ENCODE measurements around the gene PRKAG1.

Gene PRKAG1

GRCh38 chr12:48957141-48958048, 61.2 kb downstream of the PRKAG1 start, which contains the start of gene ARF3:
ARF3 (minus strand) TSS chr12:48957487; CDS start chr12:48941095, 16,392 bp downstream.
- peak within 1 kb of the TSS; percentile 99 for H3K4me2 ChIP-seq
- H3K27ac ChIP-seq = no peak within 1 kb of the TSS; the same call in 1 of the 2 replicates
- no peak for TF ChIP-seq CTCF (conservative IDR thresholded peaks at IDR 0.05; ENCODE audit: low read depth, low read length)
- no peak within 1 kb of the TSS for H3K4me3 ChIP-seq (IDR thresholded peaks at IDR 0.05; ENCODE audit: insufficient read depth, low read depth, low read length)
- H4K20me1 ChIP-seq (ENCODE audit: insufficient read depth) = no peaks in the 10 kb centered on the region
- H3K36me3 ChIP-seq (ENCODE audit: insufficient read depth) = no peaks in the 10 kb centered on the region
- H3K9ac ChIP-seq = peak within 1 kb of the TSS; percentile 53
- no peaks in the 10 kb centered on the region for H3K27me3 ChIP-seq (ENCODE audit: insufficient read depth, low read depth)
- peak within 1 kb of the TSS; percentile 80 for H2AFZ ChIP-seq (ENCODE audit: low read depth)
- peaks cover 46% of the 10 kb centered on the region for H3K79me2 ChIP-seq (ENCODE audit: insufficient read depth, low read depth)
- peaks cover 47% of the 10 kb centered on the region for H3K4me1 ChIP-seq (ENCODE audit: low read depth, poor library complexity, severe bottlenecking)

- peaks cover 49% of the 10 kb centered on the region for H3K4me1 ChIP-seq (ENCODE audit: low read depth, poor library complexity, severe bottlenecking)
- peak overlapping the region; percentile 80 for H2AFZ ChIP-seq (ENCODE audit: low read depth)
- H3K36me3 ChIP-seq (ENCODE audit: insufficient read depth) = no peaks in the 10 kb centered on the region
- H3K27me3 ChIP-seq (ENCODE audit: insufficient read depth, low read depth) = no peaks in the 10 kb centered on the region
- TF ChIP-seq CTCF (conservative IDR thresholded peaks at IDR 0.05; ENCODE audit: low read depth, low read length) = no peak
- H4K20me1 ChIP-seq (ENCODE audit: insufficient read depth) = no peaks in the 10 kb centered on the region
- H3K79me2 ChIP-seq (ENCODE audit: insufficient read depth, low read depth) = peaks cover 51% of the 10 kb centered on the region
- H3K9ac ChIP-seq = peak overlapping the region; percentile 53
- H3K27ac ChIP-seq = no peak overlapping the region
- H3K4me2 ChIP-seq = peak overlapping the region; percentile 99
- H3K4me3 ChIP-seq (IDR thresholded peaks at IDR 0.05; ENCODE audit: insufficient read depth, low read depth, low read length) = no peak overlapping the region
These were observed 62.1 kb downstream of the PRKAG1 start for GRCh38 chr12:48956279-48957140.

- Histone ChIP-seq H3K27ac (no peak overlapping the region), H3K79me2 (ENCODE audit: insufficient read depth, low read depth) (peaks cover 62% of the 10 kb centered on the region), H4K20me1 (ENCODE audit: insufficient read depth) (no peaks in the 10 kb centered on the region), H3K4me2 (no peak overlapping the region; the same call in 1 of the 2 replicates), H3K27me3 (ENCODE audit: insufficient read depth, low read depth) (no peaks in the 10 kb centered on the region), H3K36me3 (ENCODE audit: insufficient read depth) (no peaks in the 10 kb centered on the region), H2AFZ (ENCODE audit: low read depth) (no peak overlapping the region), H3K4me3 (IDR thresholded peaks at IDR 0.05; ENCODE audit: insufficient read depth, low read depth, low read length) (no peak overlapping the region), H3K4me1 (ENCODE audit: low read depth, poor library complexity, severe bottlenecking) (peaks cover 49% of the 10 kb centered on the region), H3K9ac (no peak overlapping the region)
- TF ChIP-seq CTCF (conservative IDR thresholded peaks at IDR 0.05; ENCODE audit: low read depth, low read length) = no peak
These were observed 63.6 kb downstream of the PRKAG1 start for GRCh38 chr12:48954841-48955501.

GRCh38 chr12:48954061-48954460, 64.5 kb downstream of the PRKAG1 start:
- Histone ChIP-seq H3K4me1 (ENCODE audit: low read depth, poor library complexity, severe bottlenecking) (peaks cover 49% of the 10 kb centered on the region), H3K9ac (no peak overlapping the region), H3K27ac (no peak overlapping the region), H2AFZ (ENCODE audit: low read depth) (no peak overlapping the region), H3K79me2 (ENCODE audit: insufficient read depth, low read depth) (peaks cover 71% of the 10 kb centered on the region), H3K27me3 (ENCODE audit: insufficient read depth, low read depth) (no peaks in the 10 kb centered on the region), H3K36me3 (ENCODE audit: insufficient read depth) (no peaks in the 10 kb centered on the region), H3K4me2 (no peak overlapping the region), H4K20me1 (ENCODE audit: insufficient read depth) (no peaks in the 10 kb centered on the region), H3K4me3 (IDR thresholded peaks at IDR 0.05; ENCODE audit: insufficient read depth, low read depth, low read length) (no peak overlapping the region)
- no peak for TF ChIP-seq CTCF (conservative IDR thresholded peaks at IDR 0.05; ENCODE audit: low read depth, low read length)

All from KMS-11 (cell line).